RCC 7860 (cell line): ENCODE measurements around the gene SLC41A2.
A peak's percentile ranks its signal among the peaks of the same experiment; 100 is the strongest.

Experiments used
- DNase-seq: peaks from one replicate; pipeline ENCODE4 v3.0.0-alpha.2; 2015; ENCODE audit warnings: low spot score
- FAIRE-seq: peaks from 2 replicates; lab custom pipeline; 2012; peaks lifted over from hg19 to GRCh38; lab: Jason Lieb, UNC

SLC41A2 gene

GRCh38 chr12:104933128-104933527 is 25.0 kb downstream of the SLC41A2 start:
- no peak for FAIRE-seq
- no peak for DNase-seq

- peak; percentile 67 for DNase-seq
- peak; percentile 67 for FAIRE-seq
Measured at GRCh38 chr12:104930388-104931326, 27.4 kb downstream of the SLC41A2 start.

DNA sequence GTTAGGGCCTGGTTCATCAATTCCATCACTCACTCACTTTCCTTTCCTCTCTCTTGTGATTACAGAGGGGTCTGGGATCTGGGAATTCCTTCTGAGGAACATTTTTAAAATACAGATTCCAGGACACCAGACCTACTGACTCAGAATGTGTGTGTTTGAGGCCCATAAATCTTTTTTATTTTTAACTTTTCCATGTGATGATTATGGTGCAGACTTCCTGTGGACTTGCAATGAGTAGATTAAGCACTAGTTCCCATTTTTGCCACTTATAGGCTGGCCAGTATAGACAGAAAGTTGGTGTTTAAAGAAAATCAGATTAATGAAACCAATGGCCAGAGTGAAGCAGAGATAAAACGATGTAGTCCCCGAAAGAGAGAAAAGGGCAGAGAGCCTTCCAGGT is 28.1 kb downstream of the SLC41A2 start:
- DNase-seq = peak; percentile 34
- FAIRE-seq = no peak

- DNase-seq (no peak), FAIRE-seq (no peak)
Measured at GRCh38 chr12:104929368-104929767, 28.7 kb downstream of the SLC41A2 start.

DNA sequence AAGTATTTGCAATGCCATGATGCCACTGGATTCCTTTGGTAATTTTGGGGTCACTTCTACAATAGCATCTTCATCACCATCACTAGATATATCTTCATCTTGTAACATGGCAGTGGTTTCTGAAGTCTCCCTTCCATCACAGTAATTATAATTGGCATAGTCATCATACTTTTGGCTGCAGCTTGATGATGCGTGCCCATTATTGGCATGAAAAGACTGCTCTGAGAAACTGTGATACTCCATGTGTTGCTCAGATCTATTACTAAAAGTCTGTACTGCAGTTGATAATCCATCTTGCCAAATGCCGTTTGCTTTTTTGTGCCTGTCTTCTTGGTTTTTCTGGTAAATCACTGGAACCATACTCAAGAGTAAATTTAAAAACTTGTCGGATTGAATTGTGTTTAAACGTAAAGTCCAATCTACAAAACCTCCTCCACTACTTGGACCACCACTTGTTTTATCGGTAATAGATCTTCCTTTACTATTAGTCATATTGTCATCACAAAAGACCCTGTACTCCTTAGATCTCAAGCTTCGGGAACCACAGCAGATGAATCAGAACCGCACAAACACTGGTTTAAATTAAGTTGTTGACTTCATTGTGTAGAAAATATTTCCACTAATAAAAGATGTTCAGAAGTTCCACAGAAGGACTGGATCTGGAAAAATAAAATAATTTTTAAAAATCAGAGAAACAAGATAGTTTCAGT is 29.9 kb downstream of the SLC41A2 start:
- DNase-seq (no peak), FAIRE-seq (no peak)

DNA sequence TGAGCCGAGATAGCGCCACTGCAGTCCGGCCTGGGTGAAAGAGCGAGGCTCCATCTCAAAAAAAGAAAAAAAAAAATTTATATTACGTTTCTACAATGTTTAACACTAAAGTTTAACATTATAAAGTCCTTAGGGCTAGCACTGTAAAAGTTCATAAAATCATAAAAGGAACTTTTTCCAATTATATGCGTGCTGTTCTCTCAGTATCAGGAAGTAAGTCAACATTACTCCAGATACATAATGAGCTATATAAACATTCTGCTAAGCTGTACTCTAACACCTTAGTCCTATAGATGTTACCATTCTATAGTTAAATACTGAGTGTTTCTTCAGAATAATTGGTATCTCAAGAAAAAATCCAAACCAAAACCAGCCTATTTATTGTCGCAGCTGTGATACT is 32.6 kb downstream of the SLC41A2 start:
- no peak for FAIRE-seq
- DNase-seq = no peak

DNA sequence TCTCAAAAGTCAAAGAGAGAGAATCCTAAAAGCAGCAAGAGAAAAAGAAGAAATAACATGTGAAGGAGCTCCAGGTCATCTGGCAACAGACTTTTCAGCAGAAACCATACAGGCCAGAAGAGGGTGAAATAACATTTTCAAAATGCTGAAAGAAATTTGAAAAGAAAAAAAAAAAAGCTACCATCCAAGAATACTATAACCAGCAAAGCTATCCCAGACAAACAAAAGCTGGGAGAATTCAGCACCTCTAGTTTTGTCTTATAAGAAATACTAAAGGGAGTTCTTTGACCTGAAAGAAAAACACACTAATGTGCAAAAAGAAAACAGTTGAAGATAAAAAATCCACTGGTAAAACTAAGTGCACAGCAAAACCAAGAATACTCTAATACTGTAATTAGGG is 36.8 kb downstream of the SLC41A2 start:
- no peak for FAIRE-seq
- no peak for DNase-seq

DNA sequence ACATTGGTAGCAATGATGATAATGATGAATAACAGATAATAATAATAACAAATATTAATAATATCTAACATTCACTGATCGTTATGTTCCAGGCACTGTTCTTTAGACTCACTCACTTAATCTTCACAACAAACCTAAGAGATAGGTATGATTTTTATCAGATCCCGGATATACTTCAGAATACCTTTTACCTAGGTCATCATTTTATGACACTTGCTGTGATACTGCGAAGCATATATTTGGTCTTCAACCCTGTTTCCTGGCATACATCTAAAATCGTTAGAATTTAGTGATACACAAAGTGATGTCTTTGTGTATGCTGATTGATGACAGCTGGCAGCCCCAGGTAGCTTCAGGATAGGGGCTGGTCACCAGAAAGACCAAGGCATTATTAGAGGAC is 46.1 kb downstream of the SLC41A2 start:
- FAIRE-seq (no peak), DNase-seq (no peak)

GRCh38 chr12:104910196-104910840 is 47.8 kb downstream of the SLC41A2 start:
- FAIRE-seq (no peak), DNase-seq (no peak)

- FAIRE-seq = no peak
- no peak for DNase-seq
Measured at GRCh38 chr12:104909761-104910160, 48.3 kb downstream of the SLC41A2 start.
